Karpas-422 (cell line): ENCODE measurements around the gene MAJIN. TPM values are rescaled to one million over a fixed set of nuclear protein-coding genes. Genes with fewer than 3 reads are reported as not detected.

Experiments
- DNase-seq: peaks from one replicate; pipeline ENCODE4 v3.0.0-alpha.2; 2015
- H2AFZ ChIP-seq: fragments of 200-600 bp; sonication (generic); 2 replicates; pipeline ENCODE4 v1.6.1; 2014; ENCODE audit warnings: antibody characterized with exemption, low read length, mixed read lengths
- H3K27ac ChIP-seq: fragments of 200-600 bp; sonication (generic); 2 replicates; pipeline ENCODE4 v1.5.1; 2014; ENCODE audit warnings: mild to moderate bottlenecking, low read length, moderate library complexity
- H3K27me3 ChIP-seq: fragments of 200-600 bp; sonication (generic); 2 replicates; pipeline ENCODE4 v1.6.1; 2014; ENCODE audit warnings: low read length, mixed read lengths
- H3K36me3 ChIP-seq: fragments of 200-600 bp; sonication (generic); 2 replicates; pipeline ENCODE4 v1.6.1; 2014; ENCODE audit warnings: low read length, mixed read lengths; ENCODE audit not compliant: insufficient read depth
- H3K4me1 ChIP-seq: fragments of 200-600 bp; sonication (generic); 2 replicates; pipeline ENCODE4 v1.6.1; 2014; ENCODE audit warnings: mild to moderate bottlenecking, low read length, mixed read lengths
- H3K4me2 ChIP-seq: fragments of 200-600 bp; sonication (generic); 2 replicates; pipeline ENCODE4 v1.6.1; 2014; ENCODE audit warnings: low read length, low read depth, mild to moderate bottlenecking; ENCODE audit not compliant: poor library complexity, severe bottlenecking
- H3K4me3 ChIP-seq: fragments of 200-600 bp; sonication (generic); 2 replicates; pipeline ENCODE4 v1.5.1; 2014; ENCODE audit warnings: mild to moderate bottlenecking, antibody characterized with exemption, low read length, mixed read lengths
- H3K79me2 ChIP-seq: fragments of 200-600 bp; sonication (generic); 2 replicates; pipeline ENCODE4 v1.6.1; 2014; ENCODE audit warnings: mild to moderate bottlenecking, low read length, mixed read lengths
- H3K9ac ChIP-seq: fragments of 200-600 bp; sonication (generic); 2 replicates; pipeline ENCODE4 v1.6.0; 2014; ENCODE audit warnings: low read length
- H3K9me2 ChIP-seq: fragments of 200-600 bp; sonication (generic), shearing (Covaris generic); replicated peaks from 2 replicates; pipeline ENCODE4 v1.6.0; 2014; ENCODE audit warnings: mild to moderate bottlenecking, low read length, moderate library complexity; ENCODE audit not compliant: insufficient read depth
- H3K9me3 ChIP-seq: fragments of 300-700, 200-600 bp; sonication (generic); 2 replicates; pipeline ENCODE4 v1.6.1; 2014; ENCODE audit warnings: low read length, mixed read lengths
- H4K20me1 ChIP-seq: fragments of 200-600 bp; sonication (generic); 2 replicates; pipeline ENCODE4 v1.6.1; 2014; ENCODE audit warnings: mild to moderate bottlenecking, antibody characterized with exemption, low read length, low read depth; ENCODE audit not compliant: insufficient read depth
- total RNA-seq: library from RNA; depleted of rRNA; stranded (reverse); fragments of >200 nt; shearing (Covaris generic); gene quantifications from 2 replicates; pipeline ENCODE4 v1.2.3, GENCODE V29; 2014; ENCODE audit warnings: low replicate concordance

MAJIN gene
- total RNA-seq, 1 experiment from 2014 or later: not detected

DNA sequence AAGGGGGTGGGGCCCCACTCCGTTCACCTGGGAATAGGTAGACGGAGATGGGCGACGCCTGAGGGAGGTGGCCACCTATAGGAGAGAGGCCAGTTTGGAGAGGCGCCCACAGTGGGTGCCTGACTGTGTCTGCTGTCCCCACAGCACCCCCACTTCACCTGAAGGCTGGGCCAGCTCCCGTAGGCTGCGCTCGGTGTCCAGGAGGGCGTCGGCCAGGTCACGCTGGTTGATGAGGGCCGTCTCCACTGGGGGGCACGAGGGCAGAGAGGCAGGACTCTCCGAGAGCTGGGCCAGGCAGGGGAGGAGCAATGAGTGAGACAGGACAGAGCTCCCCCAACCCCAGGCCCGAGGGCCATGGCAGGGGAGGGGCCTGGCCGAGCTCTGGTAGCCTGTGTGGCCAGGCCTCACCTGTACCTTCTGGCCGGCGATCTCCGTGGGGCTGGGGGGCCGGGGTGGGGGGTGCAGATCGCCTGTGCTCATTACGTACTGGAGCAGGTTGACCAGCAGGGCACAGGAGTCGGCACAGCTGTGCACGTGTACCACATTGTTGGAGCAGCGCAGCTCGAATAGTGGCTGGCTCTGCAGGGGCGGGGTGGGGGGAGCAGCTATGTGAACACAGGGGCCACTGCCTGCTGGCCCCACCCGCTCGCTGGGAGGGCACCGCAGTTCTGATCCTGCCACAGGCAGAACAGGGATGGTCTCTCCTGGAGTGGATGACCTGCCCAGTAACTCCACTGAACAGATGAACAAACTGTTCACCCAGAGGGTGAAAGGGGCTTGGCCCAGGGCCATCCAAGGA, 69.6 kb downstream of the MAJIN start:
- no peak for DNase-seq

DNA sequence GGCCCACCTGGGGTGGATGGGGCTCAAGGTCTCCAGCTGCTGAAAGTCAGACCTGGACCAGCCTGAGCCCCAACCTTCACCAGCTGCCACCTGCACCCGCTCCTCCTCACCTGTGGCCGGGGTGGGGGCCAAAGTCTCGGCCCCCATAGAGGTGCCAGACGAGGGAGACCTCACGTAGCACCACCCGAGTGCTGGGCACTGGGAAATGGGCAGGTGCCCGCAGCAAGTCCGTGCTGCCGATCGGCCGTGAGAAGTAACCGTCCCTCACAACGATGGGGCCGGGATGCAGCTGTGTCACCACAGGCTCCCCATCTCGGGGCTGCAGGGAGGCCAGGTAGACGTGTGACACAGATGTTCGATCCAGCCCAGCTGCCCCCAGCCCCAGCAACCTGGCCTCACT, 71.1 kb downstream of the MAJIN start:
- H3K27ac ChIP-seq: no peak overlapping the region
- H3K4me3 ChIP-seq: no peak overlapping the region
- no peak for DNase-seq
- no peaks in the 10 kb centered on the region for H3K79me2 ChIP-seq
- H2AFZ ChIP-seq: no peak overlapping the region
- no peaks in the 10 kb centered on the region for H3K36me3 ChIP-seq
- no peaks in the 10 kb centered on the region for H3K9me3 ChIP-seq
- H4K20me1 ChIP-seq: no peaks in the 10 kb centered on the region
- no peaks in the 10 kb centered on the region for H3K9me2 ChIP-seq
- no peak overlapping the region for H3K4me2 ChIP-seq
- H3K9ac ChIP-seq: no peak overlapping the region
- H3K27me3 ChIP-seq: no peaks in the 10 kb centered on the region
- no peaks in the 10 kb centered on the region for H3K4me1 ChIP-seq

More for the DNA sequence above, 69.6 kb downstream of the MAJIN start:
- no peak overlapping the region for H2AFZ ChIP-seq
- no peaks in the 10 kb centered on the region for H3K4me1 ChIP-seq
- H3K4me3 ChIP-seq: no peak overlapping the region
- H4K20me1 ChIP-seq: no peaks in the 10 kb centered on the region
- no peaks in the 10 kb centered on the region for H3K27me3 ChIP-seq
- H3K36me3 ChIP-seq: no peaks in the 10 kb centered on the region
- no peak overlapping the region for H3K27ac ChIP-seq
- H3K4me2 ChIP-seq: no peak overlapping the region
- no peaks in the 10 kb centered on the region for H3K79me2 ChIP-seq
- no peaks in the 10 kb centered on the region for H3K9me2 ChIP-seq
- no peak overlapping the region for H3K9ac ChIP-seq
- no peaks in the 10 kb centered on the region for H3K9me3 ChIP-seq

GRCh38 chr11:64900263-64900678, 71.6 kb downstream of the MAJIN start:
- Histone ChIP-seq H3K27ac (no peak overlapping the region), H2AFZ (no peak overlapping the region), H3K4me1 (no peaks in the 10 kb centered on the region), H3K9ac (no peak overlapping the region), H4K20me1 (no peaks in the 10 kb centered on the region), H3K79me2 (no peaks in the 10 kb centered on the region), H3K9me2 (no peaks in the 10 kb centered on the region), H3K4me3 (no peak overlapping the region), H3K27me3 (no peaks in the 10 kb centered on the region), H3K9me3 (no peaks in the 10 kb centered on the region), H3K4me2 (no peak overlapping the region), H3K36me3 (no peaks in the 10 kb centered on the region)
- no peak for DNase-seq

DNA sequence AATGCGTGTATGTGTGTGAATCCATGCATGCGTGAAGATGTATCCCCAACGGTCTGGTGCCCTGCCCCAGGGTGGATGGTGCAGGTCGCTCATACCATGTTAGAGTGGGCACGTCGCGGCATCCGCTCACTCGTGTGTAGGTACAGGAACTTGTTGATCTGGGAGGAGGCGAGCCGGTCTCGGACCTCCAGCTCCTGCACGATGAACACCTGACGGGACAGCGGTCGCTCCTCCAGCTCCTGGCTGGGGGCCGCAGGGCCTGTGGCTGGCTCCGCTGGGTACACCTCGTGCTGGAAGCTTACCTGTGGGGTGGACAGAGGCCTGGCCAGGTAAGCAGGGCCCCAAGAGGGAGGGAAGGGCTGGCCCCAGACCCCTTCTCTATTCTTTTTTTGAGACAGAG, 73.4 kb downstream of the MAJIN start:
- Histone ChIP-seq H4K20me1 (no peaks in the 10 kb centered on the region), H3K4me1 (peaks cover 4% of the 10 kb centered on the region; the same call in 1 of the 2 replicates), H2AFZ (no peak overlapping the region), H3K36me3 (no peaks in the 10 kb centered on the region), H3K9ac (no peak overlapping the region), H3K27me3 (no peaks in the 10 kb centered on the region), H3K4me3 (no peak overlapping the region), H3K9me3 (no peaks in the 10 kb centered on the region), H3K4me2 (no peak overlapping the region), H3K9me2 (no peaks in the 10 kb centered on the region), H3K27ac (no peak overlapping the region), H3K79me2 (no peaks in the 10 kb centered on the region)
- DNase-seq: no peak

GRCh38 chr11:64898076-64898445, 73.8 kb downstream of the MAJIN start:
- no peak for DNase-seq
- Histone ChIP-seq H3K9me2 (no peaks in the 10 kb centered on the region), H4K20me1 (no peaks in the 10 kb centered on the region), H3K36me3 (no peaks in the 10 kb centered on the region), H3K27ac (no peak overlapping the region), H3K4me1 (peaks cover 4% of the 10 kb centered on the region; the same call in 1 of the 2 replicates), H3K9ac (no peak overlapping the region), H2AFZ (no peak overlapping the region), H3K4me2 (no peak overlapping the region), H3K9me3 (no peaks in the 10 kb centered on the region), H3K27me3 (no peaks in the 10 kb centered on the region), H3K4me3 (no peak overlapping the region), H3K79me2 (no peaks in the 10 kb centered on the region)

- no peak overlapping the region for H3K4me2 ChIP-seq
- H4K20me1 ChIP-seq: no peaks in the 10 kb centered on the region
- H3K4me3 ChIP-seq: no peak overlapping the region
- H3K9me3 ChIP-seq: no peaks in the 10 kb centered on the region
- no peaks in the 10 kb centered on the region for H3K79me2 ChIP-seq
- no peaks in the 10 kb centered on the region for H3K27me3 ChIP-seq
- H3K4me1 ChIP-seq: peaks cover 4% of the 10 kb centered on the region; the same call in 1 of the 2 replicates
- H3K27ac ChIP-seq: no peak overlapping the region
- H3K9ac ChIP-seq: no peak overlapping the region
- DNase-seq: no peak
- H3K36me3 ChIP-seq: no peaks in the 10 kb centered on the region
- no peaks in the 10 kb centered on the region for H3K9me2 ChIP-seq
- H2AFZ ChIP-seq: no peak overlapping the region
These were observed 74.4 kb downstream of the MAJIN start for GRCh38 chr11:64897381-64898075.

GRCh38 chr11:64896448-64897022, 75.4 kb downstream of the MAJIN start:
- Histone ChIP-seq H3K36me3 (no peaks in the 10 kb centered on the region), H3K4me3 (no peak overlapping the region), H3K79me2 (no peaks in the 10 kb centered on the region), H3K27me3 (no peaks in the 10 kb centered on the region), H3K27ac (no peak overlapping the region), H3K9me3 (no peaks in the 10 kb centered on the region), H3K9ac (no peak overlapping the region), H3K9me2 (no peaks in the 10 kb centered on the region), H3K4me2 (no peak overlapping the region), H4K20me1 (no peaks in the 10 kb centered on the region), H3K4me1 (peaks cover 4% of the 10 kb centered on the region; the same call in 1 of the 2 replicates), H2AFZ (no peak overlapping the region)
- DNase-seq: no peak

DNA sequence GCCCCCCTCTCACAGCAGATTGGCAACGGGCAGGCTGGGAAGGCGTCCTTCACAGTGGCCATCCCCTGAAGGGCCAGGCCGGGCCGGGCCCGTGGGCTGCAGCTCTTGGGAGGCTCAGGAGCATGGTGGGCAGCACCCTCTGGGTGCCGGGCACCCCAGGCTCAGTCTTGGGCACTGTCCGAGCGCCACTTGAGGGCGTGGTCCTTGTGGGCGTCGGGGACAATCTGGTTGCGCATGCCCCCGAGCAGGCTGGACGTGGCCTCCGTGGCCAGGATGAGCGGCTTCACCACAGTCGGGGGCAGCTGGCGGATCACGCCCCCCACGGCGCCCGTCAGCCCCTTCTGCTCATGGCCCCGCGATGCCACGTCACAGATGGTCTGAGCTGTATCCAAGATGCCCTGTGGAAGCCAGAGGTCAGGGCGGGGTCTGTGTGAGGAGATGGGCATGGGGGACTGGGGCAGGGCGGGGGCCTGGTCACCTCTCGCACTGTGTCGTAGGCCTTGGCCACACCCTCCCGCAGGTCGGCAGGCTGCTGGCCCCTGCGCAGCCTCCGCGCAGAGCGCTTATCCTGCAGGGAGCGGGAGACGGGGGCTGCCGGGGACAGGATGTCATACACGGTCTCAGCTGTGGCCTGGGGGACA, 77.0 kb downstream of the MAJIN start:
- H3K4me2 ChIP-seq: no peak overlapping the region

More for the DNA sequence above, 77.0 kb downstream of the MAJIN start:
- Histone ChIP-seq H2AFZ (no peak overlapping the region), H3K36me3 (no peaks in the 10 kb centered on the region), H3K79me2 (no peaks in the 10 kb centered on the region), H3K4me3 (no peak overlapping the region), H3K27ac (no peak overlapping the region), H3K4me1 (peaks cover 4% of the 10 kb centered on the region; the same call in 1 of the 2 replicates), H3K9ac (no peak overlapping the region), H4K20me1 (no peaks in the 10 kb centered on the region), H3K9me3 (no peaks in the 10 kb centered on the region), H3K27me3 (no peaks in the 10 kb centered on the region), H3K9me2 (no peaks in the 10 kb centered on the region)
- no peak for DNase-seq
